Endothelial cell of hepatic sinusoid (primary cell): ENCODE measurements around the gene SUPT5H.

Source experiments
- in situ Hi-C: cut with HindIII; loops from 2 replicates; pipeline ENCODE4 v1.10.0; 2017; ENCODE audit warnings: low sequenced_read_pairs

The SUPT5H gene

GRCh38 chr19:39494661-39495060 is 49.3 kb downstream of the SUPT5H start:
- in situ Hi-C loops, result no loop called here

- in situ Hi-C loops, result no loop called here
These were observed 50.7 kb downstream of the SUPT5H start for GRCh38 chr19:39496063-39496462.

GRCh38 chr19:39497701-39497995 is 52.3 kb downstream of the SUPT5H start:
- in situ Hi-C loops, result no loop called here

- in situ Hi-C loops, result no loop called here
These were observed 52.8 kb downstream of the SUPT5H start for GRCh38 chr19:39497996-39498797.

- in situ Hi-C loops, result no loop called here
These were observed 53.6 kb downstream of the SUPT5H start, which contains the start of gene DLL3 for GRCh38 chr19:39498798-39499642. DLL3 (plus strand) TSS chr19:39498947; CDS start chr19:39498975, 28 bp downstream.

DNA sequence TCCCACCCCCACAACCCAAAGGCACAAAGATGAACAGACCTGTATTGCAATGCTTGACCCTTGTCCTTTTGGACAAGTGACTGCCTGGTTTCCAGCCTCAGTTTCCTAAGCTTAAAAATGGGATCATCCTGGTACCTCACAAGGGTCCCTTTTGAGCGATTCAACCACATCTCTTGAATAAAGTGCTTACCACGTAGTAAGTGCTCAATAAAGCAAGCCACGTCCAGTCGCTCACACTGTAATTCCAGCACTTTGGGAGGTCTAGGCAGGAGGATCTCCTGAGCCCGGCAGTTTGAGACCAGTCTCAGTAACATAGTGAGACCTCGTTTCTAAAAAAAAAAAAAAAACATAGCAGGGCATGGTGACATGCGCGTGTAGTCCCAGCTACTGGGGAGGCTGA is 54.5 kb downstream of the SUPT5H start:
- in situ Hi-C loops, result loop anchor here (5.0 kb wide), 1 partner anchor 37 kb away; no protein-coding TSS in a partner anchor

DNA sequence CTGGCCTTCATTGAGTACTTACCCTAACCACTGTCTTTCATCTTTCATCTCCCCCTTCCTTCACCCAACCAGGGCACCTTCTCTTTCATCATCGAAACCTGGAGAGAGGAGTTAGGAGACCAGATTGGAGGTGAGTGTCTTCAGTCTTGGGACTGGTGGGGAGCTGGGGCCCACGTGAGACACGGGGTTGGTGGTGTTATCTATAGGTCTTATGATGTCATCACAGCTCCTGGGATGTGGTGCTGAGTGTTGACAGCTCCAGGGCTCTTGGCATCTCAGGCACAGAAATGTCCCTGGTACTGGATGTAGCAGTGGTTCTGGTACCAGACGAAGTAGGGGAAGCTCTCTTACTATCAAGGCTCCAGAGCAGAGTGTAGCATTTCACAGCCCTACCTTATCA is 55.2 kb downstream of the SUPT5H start:
- in situ Hi-C loops, result loop anchor here (5.0 kb wide), 1 partner anchor 37 kb away; no protein-coding TSS in a partner anchor

DNA sequence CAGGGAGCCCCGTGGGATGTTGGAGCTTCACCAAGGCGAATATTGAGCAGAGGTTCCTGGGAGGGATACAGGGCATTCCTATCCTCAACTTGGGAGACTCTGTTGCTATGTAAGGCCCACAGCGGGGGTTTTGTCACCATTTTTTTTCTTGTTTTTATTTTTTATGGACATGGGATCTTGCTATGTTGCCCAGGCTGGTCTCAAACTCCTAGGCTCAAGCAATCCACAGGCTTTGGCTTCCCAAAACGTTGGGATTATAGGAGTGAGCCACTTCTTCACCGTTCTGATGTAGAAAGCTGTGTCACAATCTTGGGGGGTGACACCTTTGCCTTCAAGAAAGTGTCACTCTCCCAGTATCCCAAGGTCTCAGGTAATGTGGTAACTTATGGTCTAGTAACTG is 56.0 kb downstream of the SUPT5H start:
- in situ Hi-C loops, result loop anchor here (5.0 kb wide), 1 partner anchor 36 kb away; no protein-coding TSS in a partner anchor

DNA sequence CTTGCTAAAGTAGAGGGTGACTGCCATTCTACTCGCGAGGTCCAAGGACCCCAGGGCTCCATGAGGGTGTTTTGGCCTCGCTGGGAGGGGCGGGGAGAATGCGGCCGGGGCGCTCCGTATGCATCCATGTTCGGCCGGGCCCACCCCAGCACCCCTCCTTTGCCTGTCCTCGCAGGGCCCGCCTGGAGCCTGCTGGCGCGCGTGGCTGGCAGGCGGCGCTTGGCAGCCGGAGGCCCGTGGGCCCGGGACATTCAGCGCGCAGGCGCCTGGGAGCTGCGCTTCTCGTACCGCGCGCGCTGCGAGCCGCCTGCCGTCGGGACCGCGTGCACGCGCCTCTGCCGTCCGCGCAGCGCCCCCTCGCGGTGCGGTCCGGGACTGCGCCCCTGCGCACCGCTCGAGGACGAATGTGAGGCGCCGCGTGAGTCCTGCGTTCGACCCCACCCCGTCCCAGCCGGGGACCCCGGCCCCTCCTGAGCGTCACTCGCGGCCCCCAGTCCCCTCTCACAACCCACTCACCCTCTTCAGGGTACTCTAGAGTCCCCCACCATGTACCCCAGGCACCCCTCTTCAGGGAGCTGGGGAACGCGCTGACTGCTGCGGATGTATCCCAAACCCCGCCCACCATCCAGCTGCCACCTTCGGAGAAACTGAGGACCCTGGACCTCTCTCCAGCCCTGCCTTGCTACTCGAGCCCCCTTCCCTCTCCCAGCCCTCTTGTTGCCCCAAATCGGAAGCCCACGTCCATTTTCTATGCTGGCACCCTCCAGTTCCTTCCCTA is 57.4 kb downstream of the SUPT5H start:
- in situ Hi-C loops, result loop anchor here (5.0 kb wide), 1 partner anchor 34 kb away; no protein-coding TSS in a partner anchor

- in situ Hi-C loops, result no loop called here
These were observed 61.2 kb downstream of the SUPT5H start for GRCh38 chr19:39506598-39506943.

- in situ Hi-C loops, result no loop called here
These were observed 61.7 kb downstream of the SUPT5H start for GRCh38 chr19:39506944-39507714.

GRCh38 chr19:39507715-39508364 is 62.5 kb downstream of the SUPT5H start:
- in situ Hi-C loops, result no loop called here

DNA sequence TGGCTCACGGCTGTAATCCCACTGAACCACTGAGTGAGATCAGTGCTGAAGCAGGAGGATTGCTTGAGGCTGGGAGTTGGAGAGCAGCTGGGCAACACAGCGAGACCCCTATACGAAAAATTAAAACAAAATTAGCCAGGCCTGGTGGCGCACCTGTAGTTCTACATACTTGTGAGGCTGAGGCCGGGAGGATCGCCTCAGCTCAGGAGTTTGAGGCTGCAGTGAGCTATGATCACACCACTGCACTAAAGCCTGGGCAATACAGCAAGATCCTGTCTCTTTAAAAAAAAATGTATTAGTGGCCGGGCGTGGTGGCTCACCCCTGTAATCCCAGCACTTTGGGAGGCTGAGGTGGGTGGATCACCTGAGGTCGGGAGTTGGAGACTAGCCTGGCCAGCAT is 63.2 kb downstream of the SUPT5H start:
- in situ Hi-C loops, result no loop called here

DNA sequence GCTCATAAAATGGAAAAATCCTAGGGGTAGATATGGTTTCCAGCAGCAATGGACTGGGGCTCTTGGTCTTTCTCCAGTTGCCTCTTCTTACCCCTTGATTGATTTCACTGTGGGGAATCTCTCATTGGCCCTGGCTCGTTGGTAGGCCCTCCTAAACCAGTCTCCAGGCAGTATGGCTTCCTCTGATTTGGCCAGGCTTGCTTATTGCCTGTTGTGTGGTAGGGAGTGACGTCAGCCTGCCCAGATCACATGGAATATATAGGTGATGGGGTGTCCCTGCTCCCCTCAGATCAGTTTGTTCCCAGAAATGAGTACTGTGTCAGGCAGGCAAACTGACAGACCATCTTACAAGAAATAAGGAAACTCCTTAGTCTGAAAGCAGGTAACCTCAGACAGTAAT is 63.9 kb downstream of the SUPT5H start:
- in situ Hi-C loops, result no loop called here

DNA sequence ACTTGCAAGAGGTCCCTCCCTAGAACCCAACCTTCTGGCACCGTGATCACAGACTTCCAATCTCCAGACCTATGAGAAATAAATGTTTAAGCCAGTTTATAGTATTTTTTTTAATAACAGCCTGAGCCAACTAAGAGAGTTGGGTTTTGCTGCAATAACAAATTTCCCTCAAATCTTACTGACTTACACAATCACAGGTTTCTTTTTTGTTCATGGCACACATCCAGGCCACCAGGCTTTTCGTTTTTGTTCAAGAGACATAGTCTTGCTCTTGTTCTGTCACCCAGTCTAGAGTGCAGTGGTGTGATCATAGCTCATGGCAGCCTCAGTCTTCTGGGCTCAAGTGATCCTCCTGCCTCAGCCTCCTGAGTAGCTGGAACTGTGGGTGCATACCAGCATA is 67.6 kb downstream of the SUPT5H start:
- in situ Hi-C loops, result no loop called here

- in situ Hi-C loops, result no loop called here
These were observed 69.6 kb downstream of the SUPT5H start, which contains the start of gene SELENOV for GRCh38 chr19:39514840-39515550. SELENOV (plus strand) TSS chr19:39515139; CDS start chr19:39515213, 74 bp downstream.

- in situ Hi-C loops, result no loop called here
These were observed 70.3 kb downstream of the SUPT5H start for GRCh38 chr19:39515551-39516191.

DNA sequence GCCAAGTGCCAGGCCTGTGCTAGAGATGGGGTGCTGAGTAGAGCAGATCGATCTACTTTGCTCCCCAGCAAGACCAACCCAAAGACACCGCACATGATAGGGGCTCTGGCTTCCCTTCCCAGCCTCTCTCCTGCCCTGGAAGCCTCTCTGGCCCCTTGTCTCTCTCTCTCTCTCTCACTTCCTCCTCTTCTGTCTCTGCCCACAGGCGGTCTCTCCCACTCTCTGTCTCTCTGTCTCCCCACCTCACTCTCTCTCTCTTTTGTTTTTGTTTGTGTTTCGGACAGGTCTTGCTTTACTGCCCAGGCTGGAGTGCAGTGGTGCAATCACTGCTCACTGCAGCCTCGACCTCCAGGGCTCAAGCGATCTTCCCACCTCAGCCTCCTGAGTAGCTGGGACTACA is 70.9 kb downstream of the SUPT5H start:
- in situ Hi-C loops, result no loop called here

- in situ Hi-C loops, result no loop called here
These were observed 72.0 kb downstream of the SUPT5H start for GRCh38 chr19:39517432-39517831.
